ENCODE measurements around the gene JOSD2.

DNA sequence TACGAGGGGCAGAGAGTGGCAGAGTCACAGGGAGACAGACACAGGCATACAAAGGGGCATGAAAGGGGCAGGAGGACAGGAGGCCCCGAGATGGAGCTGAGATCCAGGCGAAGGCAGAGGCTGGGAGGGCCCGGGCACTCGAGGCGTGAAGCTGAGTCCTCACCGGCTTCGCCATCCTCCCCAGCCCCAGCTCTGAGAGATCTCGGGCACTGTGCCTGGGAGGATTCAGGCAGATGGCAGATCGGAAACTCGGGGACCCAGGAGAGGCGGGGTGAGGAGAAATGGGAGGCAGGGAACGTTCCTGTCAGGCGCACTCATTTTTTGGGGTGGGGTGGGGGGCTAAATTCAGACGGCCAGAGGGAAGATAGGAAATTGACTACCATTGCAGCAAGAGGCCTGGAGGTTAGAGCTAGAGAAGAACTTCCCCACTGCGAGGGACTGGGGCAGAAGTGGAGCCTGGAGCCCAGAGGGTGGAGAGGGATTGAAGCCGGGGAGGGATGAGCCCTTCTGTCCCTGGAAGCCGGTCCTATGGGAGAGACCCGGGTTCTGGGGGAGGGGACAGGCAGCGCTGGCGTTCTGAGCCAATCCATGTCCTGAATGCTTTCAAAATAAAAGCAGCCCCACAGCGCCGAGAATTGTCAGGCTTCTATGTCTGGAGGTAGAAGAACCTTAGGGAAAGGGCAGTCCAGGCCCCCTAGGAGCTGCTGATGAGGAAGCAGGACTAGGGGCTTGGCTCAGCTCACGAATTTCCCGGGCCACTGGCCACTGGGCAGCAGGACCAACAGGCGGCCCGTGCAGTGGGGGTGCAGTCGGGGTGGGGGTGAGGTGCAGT lies 44.7 kb upstream of the JOSD2 start:
- TF ChIP-seq, protein P1, sequence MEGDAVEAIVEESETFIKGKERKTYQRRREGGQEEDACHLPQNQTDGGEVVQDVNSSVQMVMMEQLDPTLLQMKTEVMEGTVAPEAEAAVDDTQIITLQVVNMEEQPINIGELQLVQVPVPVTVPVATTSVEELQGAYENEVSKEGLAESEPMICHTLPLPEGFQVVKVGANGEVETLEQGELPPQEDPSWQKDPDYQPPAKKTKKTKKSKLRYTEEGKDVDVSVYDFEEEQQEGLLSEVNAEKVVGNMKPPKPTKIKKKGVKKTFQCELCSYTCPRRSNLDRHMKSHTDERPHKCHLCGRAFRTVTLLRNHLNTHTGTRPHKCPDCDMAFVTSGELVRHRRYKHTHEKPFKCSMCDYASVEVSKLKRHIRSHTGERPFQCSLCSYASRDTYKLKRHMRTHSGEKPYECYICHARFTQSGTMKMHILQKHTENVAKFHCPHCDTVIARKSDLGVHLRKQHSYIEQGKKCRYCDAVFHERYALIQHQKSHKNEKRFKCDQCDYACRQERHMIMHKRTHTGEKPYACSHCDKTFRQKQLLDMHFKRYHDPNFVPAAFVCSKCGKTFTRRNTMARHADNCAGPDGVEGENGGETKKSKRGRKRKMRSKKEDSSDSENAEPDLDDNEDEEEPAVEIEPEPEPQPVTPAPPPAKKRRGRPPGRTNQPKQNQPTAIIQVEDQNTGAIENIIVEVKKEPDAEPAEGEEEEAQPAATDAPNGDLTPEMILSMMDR (conservative IDR thresholded peaks at IDR 0.05; ENCODE audit: low read depth, low read length): no peak
- TF ChIP-seq EZH2 (IDR thresholded peaks at IDR 0.05; ENCODE audit: low read length, unreplicated experiment): no peak
